ENCODE results near the gene MRPS22.

Gene MRPS22

GRCh38 chr3:139307072-139307491 lies 36.7 kb upstream of the MRPS22 start:
- TF ChIP-seq CTCF (IDR thresholded peaks at IDR 0.05; ENCODE audit: insufficient read depth, missing control alignments), result no peak
- no peak for DNase-seq (ENCODE audit: insufficient read length, low spot score)
- FAIRE-seq, result no peak

- no peak for FAIRE-seq
- no peak for TF ChIP-seq CTCF (IDR thresholded peaks at IDR 0.05; ENCODE audit: insufficient read depth, missing control alignments)
- DNase-seq (ENCODE audit: insufficient read length, low spot score), result no peak
These were observed 35.9 kb upstream of the MRPS22 start for GRCh38 chr3:139307601-139308555.

DNA sequence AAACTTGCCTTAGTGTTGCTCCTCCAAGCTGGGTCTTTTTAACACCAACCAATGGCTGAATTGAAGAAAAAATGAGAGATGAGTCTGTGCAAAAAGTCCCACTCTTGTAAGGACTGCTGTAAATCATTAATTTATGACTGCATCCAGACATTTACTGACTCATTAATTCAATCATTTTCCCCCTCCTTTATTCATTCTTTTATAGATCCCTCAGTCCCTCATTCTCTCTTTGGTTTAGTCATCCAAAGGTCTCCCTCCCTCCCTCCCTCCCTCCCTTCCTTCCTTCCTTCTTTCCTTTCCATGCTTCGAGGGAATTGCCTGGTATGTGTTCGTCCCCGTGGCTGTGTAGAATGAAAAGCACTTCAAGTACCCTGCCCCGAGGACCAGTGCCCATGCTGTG lies 35.3 kb upstream of the MRPS22 start:
- FAIRE-seq (no peak), DNase-seq (ENCODE audit: insufficient read length, low spot score) (no peak)
- no peak for TF ChIP-seq CTCF (IDR thresholded peaks at IDR 0.05; ENCODE audit: insufficient read depth, missing control alignments)

- FAIRE-seq (no peak), DNase-seq (ENCODE audit: insufficient read length, low spot score) (no peak)
These were observed 34.7 kb upstream of the MRPS22 start for GRCh38 chr3:139309061-139309591.

GRCh38 chr3:139309880-139310279 lies 33.9 kb upstream of the MRPS22 start:
- TF ChIP-seq CTCF (IDR thresholded peaks at IDR 0.05; ENCODE audit: insufficient read depth, missing control alignments), result no peak
- no peak for FAIRE-seq
- DNase-seq (ENCODE audit: insufficient read length, low spot score), result no peak

More at GRCh38 chr3:139309061-139309591, 34.7 kb upstream of the MRPS22 start:
- no peak for TF ChIP-seq CTCF (IDR thresholded peaks at IDR 0.05; ENCODE audit: insufficient read depth, missing control alignments)

GRCh38 chr3:139310474-139310933 lies 33.3 kb upstream of the MRPS22 start:
- no peak for TF ChIP-seq CTCF (IDR thresholded peaks at IDR 0.05; ENCODE audit: insufficient read depth, missing control alignments)
- no peak for DNase-seq (ENCODE audit: insufficient read length, low spot score)
- no peak for FAIRE-seq

DNA sequence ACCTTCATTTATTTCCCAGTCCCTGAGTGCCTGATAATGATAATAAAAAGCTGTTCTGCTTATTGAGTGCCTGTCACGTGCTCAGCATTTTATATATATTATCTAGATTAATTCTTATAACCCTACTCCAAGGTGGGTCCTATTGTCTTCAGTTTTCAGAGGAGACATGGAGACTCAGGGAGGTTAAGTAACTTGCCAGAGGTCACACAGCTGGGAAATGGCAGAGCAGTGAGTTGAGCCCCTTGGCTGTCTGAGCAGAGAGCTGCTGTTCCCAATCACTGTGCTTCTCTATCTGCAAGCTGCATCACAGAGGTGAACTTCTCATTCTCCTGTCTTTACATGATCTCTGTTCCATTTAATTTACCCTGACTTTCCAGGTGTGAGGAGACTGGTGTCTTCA lies 32.3 kb upstream of the MRPS22 start:
- DNase-seq (ENCODE audit: insufficient read length, low spot score), result no peak
- TF ChIP-seq CTCF (IDR thresholded peaks at IDR 0.05; ENCODE audit: insufficient read depth, missing control alignments), result no peak
- FAIRE-seq, result no peak

Data from D721Med (cell line).